ENCODE data around the gene ARID4A. TPM values are rescaled to one million over a fixed set of nuclear protein-coding genes. Genes with fewer than 3 reads are reported as not detected.
A peak's percentile ranks its signal among the peaks of the same experiment; 100 is the strongest.
"Not testable (repeated sequence)": the region's sequence is repeated elsewhere in the genome, so short reads cannot be mapped to it uniquely, and the experiment has no call there.

ARID4A gene, protein sequence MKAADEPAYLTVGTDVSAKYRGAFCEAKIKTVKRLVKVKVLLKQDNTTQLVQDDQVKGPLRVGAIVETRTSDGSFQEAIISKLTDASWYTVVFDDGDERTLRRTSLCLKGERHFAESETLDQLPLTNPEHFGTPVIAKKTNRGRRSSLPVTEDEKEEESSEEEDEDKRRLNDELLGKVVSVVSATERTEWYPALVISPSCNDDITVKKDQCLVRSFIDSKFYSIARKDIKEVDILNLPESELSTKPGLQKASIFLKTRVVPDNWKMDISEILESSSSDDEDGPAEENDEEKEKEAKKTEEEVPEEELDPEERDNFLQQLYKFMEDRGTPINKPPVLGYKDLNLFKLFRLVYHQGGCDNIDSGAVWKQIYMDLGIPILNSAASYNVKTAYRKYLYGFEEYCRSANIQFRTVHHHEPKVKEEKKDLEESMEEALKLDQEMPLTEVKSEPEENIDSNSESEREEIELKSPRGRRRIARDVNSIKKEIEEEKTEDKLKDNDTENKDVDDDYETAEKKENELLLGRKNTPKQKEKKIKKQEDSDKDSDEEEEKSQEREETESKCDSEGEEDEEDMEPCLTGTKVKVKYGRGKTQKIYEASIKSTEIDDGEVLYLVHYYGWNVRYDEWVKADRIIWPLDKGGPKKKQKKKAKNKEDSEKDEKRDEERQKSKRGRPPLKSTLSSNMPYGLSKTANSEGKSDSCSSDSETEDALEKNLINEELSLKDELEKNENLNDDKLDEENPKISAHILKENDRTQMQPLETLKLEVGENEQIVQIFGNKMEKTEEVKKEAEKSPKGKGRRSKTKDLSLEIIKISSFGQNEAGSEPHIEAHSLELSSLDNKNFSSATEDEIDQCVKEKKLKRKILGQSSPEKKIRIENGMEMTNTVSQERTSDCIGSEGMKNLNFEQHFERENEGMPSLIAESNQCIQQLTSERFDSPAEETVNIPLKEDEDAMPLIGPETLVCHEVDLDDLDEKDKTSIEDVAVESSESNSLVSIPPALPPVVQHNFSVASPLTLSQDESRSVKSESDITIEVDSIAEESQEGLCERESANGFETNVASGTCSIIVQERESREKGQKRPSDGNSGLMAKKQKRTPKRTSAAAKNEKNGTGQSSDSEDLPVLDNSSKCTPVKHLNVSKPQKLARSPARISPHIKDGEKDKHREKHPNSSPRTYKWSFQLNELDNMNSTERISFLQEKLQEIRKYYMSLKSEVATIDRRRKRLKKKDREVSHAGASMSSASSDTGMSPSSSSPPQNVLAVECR
- total RNA-seq: 10 to 100 TPM; 12.6 to 33.7 (median 18.5) TPM

DNA sequence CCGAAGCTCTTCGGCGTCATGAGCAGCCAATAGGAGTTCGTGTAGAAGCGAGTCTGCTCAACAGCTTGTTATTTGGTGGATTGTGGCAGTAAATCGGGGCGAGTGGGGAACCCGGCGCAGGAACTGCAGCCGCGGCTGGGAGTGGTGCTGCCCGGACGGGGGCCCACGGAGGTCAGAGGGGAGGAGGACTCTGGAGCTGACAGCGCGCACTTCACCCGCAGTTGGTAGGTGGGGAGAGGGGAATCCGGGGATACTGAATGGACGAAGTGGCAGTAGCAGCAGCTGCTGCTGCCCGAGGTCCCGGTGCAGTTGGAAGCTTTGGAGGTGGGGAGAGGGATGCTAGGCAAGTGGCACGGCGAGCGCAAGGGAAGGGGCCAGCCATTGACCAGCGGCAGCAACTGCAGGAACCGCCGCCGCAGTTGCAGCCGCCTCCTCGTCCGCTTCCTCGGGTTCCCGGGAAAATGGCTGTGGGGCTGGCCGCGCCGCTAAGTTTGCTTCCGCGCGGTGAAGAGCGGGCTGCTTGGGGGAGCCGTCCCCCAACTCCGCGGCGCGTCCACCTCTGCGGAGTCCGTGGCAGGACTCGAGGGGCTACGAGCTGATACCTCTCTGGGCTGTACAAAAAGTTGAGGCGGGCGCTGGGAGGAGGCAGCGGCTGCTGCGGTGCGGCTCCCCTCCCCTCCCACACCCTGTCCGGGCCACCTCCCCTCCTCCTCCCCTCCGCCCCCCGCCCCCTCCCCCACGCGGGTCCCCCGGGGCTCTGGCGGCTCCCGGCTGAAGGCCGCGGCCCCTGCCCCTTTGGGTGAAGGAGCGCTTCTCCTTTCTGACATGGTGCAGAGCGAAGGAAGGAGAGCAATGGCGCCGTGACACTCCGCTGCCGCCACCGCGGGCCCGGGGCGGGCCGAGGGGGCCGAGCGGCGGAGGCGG is at the start of gene ARID4A:
TSS of gene ARID4A (plus strand) at position 79 of the 924 bp plus-strand sequence. CDS start 1,300 bp downstream, outside the sequence.
- TF ChIP-seq, protein P1, sequence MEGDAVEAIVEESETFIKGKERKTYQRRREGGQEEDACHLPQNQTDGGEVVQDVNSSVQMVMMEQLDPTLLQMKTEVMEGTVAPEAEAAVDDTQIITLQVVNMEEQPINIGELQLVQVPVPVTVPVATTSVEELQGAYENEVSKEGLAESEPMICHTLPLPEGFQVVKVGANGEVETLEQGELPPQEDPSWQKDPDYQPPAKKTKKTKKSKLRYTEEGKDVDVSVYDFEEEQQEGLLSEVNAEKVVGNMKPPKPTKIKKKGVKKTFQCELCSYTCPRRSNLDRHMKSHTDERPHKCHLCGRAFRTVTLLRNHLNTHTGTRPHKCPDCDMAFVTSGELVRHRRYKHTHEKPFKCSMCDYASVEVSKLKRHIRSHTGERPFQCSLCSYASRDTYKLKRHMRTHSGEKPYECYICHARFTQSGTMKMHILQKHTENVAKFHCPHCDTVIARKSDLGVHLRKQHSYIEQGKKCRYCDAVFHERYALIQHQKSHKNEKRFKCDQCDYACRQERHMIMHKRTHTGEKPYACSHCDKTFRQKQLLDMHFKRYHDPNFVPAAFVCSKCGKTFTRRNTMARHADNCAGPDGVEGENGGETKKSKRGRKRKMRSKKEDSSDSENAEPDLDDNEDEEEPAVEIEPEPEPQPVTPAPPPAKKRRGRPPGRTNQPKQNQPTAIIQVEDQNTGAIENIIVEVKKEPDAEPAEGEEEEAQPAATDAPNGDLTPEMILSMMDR (IDR thresholded peaks at IDR 0.05): no peak
- DNase-seq (ENCODE audit: low spot score) (peak; percentile 47), ATAC-seq (ENCODE audit: low FRiP score) (no peak)

DNA sequence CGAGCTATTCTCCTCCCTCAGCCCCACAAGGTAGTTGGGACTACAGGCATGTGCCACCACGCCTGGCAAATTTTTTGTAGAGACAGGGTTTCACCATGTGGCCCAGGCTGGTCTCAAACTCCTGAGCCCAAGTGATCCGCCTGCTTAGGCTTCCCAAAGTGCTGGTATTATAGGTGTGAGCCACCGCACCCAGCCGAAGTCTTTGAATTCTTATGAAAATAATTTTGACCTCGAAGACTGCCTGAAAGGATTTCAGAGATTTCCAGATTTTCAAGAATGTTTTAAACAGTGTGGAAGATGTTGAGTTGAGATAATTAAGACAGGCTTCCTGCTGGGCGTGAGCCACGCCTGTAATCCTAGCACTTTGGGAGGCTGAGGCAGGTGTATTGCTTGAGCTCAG is 48.7 kb upstream of the ARID4A start:
- DNase-seq (ENCODE audit: low spot score): no peak
- TF ChIP-seq, protein P1 (IDR thresholded peaks at IDR 0.05): no peak

DNA sequence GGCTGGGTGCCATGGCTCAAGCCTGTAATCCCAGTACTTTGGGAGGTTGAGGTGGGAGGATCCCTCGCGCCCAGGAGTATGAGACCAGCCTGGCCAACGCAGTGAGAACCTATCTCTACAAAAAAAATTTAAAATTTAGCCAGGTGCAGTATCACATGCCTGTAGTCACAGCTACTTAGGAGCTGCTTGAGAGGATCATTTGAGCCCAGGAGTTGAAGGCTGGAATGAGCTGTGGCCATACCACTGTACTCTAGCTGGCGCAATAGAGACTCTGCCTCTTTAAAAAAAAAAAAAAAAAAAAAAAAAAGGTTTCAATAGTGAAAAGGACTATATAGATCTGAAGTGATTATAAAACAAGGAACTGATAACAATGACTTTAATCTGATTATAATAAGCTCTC is 40.2 kb upstream of the ARID4A start:
- DNase-seq (ENCODE audit: low spot score): no peak
- no peak for ATAC-seq (ENCODE audit: low FRiP score)
- TF ChIP-seq, protein P1 (IDR thresholded peaks at IDR 0.05): no peak

More for the DNA sequence above, 48.7 kb upstream of the ARID4A start:
- no peak for ATAC-seq (ENCODE audit: low FRiP score)

DNA sequence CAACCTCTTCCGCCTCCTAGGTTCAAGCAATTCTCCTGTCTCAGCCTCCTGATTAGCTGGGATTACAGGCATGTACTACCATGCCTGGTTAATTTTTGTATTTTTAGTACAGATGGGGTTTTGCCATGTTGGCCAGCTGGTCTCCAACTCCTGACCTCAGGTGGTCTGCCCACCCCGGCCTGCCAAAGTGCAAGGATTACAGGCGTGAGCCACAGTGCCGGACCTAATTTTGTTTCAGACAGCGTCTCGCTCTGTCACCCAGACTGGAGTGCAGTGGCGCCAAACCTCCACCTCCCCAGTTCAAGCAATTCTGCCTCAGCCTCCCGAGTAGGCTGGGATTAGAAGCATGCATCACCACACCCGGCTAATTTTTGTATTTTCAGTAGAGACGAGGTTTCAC is 36.4 kb upstream of the ARID4A start:
- DNase-seq (ENCODE audit: low spot score); ATAC-seq (ENCODE audit: low FRiP score): not testable (repeated sequence)

DNA sequence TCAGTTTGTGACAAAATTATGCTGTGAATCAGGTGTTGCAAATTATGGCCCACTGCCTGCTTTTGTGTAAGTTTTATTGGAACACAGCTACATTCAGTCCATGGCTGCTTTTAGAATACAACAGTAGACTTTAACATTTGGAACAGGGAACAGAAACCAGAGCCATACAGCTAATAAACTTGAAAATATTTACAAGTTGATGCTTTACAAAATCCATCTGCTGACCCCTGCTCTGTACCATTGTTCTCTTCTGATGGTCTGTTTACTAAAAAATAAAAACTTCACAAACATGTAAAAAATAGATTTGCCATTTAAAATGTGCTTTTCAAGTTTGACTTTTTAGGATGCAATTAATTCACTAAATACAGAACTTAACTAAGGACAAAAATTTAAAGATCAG is 33.0 kb upstream of the ARID4A start:
- DNase-seq (ENCODE audit: low spot score): no peak
- TF ChIP-seq, protein P1 (IDR thresholded peaks at IDR 0.05): no peak
- ATAC-seq (ENCODE audit: low FRiP score): no peak

DNA sequence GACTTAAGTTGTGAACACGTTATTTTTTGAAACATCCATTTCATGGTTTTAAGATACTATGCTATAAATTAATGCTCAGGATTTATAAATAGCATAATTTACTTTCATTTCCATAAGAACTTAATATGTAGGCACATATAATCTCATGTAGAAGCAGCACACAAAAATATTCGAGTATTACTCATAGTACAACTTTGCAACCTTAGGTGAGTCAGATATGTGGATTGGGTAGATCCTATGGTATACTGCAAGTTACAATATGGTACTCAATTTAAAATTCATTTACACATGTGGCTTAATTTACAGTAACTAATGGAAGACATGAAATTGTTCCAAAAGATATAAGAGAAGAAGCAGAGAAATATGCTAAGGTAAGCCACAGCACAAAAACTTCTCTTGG is 27.7 kb upstream of the ARID4A start:
- DNase-seq (ENCODE audit: low spot score) (no peak), ATAC-seq (ENCODE audit: low FRiP score) (no peak)
- TF ChIP-seq, protein P1 (IDR thresholded peaks at IDR 0.05): no peak

All from omental fat pad (tissue), 4 donors.